Activated CD4-positive, alpha-beta T cell treated with anti-CD3 and anti-CD28 coated beads, Interleukin-2, amount 50 U/mL, for 48 hours (primary cell): ENCODE measurements around the gene SOX21.

Experiments used
- DNase-seq, 2 experiments: peaks; one replicate each; pipeline ENCODE4 v3.0.0-alpha.2; 2020

The SOX21 gene

DNA sequence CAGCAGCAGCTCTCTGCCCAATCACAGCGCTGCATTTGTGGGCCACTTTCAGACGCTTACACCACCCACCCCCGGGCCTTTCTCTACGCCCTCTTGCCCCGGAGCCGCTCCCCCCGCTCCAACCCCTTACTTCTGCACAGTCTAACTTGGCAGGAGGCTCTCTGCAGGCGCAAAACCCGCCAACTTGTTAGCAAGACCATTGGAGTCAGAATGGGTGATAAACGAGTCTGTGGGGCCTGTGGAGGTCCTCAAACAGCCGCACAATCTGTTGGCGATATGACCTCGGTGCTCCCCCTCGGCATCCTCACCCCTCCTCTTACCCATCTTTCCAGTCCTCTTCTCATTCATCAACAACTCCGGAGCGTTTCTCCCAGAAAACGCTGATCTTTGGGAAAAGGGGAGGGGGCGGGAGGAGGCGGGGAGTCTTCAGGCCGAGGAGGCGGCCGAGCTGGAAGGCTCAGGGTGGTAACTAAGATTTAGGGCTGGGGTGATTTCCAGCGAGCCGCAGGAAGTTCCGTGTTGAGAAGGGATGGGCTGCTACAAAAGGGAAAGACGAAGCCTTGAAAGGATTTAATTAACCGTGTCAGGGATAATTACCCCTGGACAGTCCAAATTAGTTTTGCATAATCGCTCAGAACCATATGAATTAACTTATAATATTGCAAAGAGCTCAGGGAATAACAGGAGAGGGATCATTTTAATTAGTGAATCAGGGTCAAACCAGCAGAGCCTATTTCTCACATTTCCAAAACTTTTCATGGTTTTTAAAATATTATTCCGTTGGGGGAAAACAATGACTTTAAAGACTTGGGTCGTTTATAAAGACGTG, 4.1 kb downstream of the SOX21 start:
- DNase-seq = no peak

DNA sequence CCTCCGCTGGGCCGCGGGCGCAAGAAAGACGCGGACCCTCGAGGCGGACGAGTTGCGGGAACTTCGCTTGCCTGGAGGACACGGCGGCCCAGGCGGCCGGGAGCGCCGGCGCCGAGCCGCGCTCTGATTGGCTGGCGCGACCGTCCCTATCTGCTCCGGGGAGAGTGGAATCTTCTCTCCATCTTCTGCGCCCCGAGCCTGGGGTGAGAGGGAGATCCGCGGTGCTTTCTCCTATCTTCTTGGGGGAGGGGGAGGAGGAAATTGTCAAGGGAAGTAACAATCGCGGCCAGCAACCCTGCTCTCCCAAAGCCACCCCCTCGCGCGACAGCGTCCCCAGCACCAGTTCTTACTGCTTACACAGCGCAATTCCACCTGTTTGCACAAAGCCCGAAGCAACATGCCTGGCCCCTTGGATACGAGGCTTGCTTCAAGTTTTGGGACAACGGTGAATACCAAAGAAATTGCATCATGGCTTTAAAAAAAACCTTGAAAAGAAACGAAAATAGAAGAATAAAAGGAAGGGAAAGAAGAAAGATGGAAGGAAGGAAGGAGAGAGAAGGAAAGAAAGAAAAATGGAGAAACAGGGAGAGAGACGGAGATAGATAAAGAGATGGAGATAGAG, 4.8 kb downstream of the SOX21 start:
- no peak for DNase-seq

- DNase-seq = no peak
These were observed 5.4 kb downstream of the SOX21 start for GRCh38 chr13:94706843-94707399.

DNA sequence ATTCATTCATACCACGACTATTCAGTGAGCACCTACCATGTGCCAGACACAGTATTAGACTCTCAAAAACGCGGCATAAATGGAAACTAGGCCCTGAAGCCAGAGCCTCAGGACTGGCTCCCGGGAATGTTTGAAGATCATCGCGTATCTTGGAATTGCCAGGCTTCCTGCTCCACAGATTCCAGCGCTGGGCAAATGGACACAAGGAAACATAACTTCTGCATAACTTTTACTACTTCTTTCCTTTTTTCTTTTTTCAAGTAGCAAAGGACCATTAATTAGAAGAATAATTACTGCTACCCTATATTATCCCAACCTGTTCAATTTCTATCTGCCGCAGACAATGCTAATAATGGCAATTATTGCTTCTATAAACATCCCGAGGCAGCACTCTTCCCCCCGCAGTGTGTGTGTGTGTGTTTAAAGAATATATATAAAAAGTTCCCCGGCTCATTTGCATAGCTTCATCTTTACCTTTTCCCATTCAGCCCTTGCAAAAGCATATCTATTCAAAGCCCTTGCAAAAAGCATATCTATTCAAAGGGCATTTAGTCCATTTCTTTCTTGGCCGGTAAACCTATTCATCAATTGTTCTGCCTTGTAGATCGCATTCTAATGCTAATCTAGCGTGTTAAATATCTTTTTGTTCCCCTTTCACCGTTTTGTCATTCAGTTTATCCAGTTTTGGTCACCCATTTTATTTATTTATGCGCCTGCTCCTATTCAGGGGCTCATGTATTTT, 6.1 kb downstream of the SOX21 start:
- no peak for DNase-seq

GRCh38 chr13:94705081-94706030, 7.0 kb downstream of the SOX21 start:
- DNase-seq = no peak

DNA sequence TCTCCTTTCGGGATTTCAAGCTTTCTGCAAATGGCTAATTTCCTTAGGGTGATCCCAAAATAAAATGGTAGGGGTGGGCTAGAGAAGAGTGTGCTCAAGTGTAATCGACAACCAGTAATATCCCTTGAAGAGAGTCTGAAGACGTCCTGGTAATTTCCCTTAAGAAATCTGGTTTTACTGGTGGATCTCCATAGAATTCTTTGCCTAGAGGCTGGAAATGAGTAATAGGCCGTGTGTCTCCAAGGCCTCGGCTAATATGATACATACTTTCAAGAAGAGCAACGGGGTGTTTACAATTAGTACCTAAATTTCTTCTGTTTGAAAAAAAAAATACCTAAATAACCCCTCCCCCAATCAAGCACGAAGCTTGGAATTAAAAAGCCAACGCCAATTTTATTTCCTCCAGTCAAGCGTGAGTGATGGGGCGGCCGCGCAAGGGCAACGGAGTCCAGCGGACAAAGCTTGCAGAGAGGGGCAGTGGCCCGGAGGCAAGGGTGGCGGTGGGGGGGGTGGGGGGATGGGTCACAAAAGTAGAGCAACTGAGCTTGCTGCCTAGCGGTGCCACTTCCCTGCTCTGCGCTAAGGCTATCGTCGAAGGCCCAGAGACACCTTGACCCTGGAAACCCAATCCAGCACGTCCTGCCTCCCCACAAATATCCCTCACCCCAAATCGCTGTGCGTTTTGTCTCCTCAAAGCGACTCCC, 7.8 kb downstream of the SOX21 start:
- DNase-seq = no peak

DNA sequence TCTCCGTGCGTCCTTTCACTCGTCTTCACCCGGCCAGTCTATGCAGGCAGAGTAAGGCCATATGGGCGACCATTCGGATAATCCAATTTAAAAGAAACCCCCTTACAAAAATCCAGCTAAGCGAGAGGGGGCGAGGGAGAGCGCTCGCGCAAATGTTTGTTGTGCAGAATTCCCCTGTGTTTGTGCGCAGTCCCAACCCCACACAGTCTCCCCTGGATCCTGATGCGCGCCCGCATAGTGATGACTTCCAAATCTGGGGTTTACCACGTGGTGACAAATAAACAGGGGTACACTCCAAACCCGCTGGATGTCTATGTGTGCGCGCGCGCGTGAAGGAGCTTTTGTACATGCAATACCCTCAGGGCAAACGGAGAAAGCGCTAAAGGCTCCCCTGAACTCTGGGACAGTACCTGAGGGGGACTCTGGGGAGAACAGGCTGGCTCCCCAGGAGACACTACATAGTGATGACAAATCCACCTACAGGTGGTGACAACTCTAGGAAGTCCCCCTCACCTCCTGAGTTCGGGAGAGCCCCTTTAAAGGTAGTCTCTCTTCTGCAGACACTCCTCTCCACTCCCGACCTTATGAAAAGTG, 8.5 kb downstream of the SOX21 start:
- no peak for DNase-seq

GRCh38 chr13:94703271-94703670, 9.1 kb downstream of the SOX21 start:
- no peak for DNase-seq

DNA sequence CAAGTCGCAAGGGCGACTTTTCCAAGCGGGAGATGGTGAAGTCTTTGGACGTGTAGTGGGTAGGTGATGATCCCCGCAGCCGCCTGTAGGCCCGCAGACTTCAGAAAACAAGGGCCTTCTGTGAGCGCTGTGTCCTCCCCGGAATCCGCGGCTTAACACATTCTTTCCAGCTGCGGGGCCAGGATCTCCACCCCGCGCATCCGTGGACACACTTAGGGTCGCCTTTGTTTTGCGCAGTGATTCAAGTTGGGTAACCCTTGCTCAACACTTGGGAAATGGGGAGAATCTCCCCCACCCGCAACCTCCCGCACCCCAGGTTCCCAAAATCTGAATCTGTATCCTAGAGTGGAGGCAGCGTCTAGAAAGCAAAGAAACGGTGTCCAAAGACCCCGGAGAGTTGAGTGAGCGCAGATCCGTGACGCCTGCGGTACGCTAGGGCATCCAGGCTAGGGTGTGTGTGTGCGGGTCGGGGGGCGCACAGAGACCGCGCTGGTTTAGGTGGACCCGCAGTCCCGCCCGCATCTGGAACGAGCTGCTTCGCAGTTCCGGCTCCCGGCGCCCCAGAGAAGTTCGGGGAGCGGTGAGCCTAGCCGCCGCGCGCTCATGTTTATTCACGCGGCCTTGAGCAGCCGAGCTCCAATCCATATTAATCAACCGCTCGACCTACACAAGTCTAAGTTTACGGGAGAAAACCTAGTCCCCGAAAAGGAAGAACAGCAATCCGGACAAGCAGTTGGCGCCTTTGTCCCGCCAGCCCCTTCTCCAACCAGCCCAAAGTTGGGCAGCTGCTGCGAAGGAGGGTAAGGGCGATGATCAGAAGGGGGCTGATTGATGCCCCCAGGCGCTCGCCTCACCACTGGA, 9.9 kb downstream of the SOX21 start:
- DNase-seq = no peak

DNA sequence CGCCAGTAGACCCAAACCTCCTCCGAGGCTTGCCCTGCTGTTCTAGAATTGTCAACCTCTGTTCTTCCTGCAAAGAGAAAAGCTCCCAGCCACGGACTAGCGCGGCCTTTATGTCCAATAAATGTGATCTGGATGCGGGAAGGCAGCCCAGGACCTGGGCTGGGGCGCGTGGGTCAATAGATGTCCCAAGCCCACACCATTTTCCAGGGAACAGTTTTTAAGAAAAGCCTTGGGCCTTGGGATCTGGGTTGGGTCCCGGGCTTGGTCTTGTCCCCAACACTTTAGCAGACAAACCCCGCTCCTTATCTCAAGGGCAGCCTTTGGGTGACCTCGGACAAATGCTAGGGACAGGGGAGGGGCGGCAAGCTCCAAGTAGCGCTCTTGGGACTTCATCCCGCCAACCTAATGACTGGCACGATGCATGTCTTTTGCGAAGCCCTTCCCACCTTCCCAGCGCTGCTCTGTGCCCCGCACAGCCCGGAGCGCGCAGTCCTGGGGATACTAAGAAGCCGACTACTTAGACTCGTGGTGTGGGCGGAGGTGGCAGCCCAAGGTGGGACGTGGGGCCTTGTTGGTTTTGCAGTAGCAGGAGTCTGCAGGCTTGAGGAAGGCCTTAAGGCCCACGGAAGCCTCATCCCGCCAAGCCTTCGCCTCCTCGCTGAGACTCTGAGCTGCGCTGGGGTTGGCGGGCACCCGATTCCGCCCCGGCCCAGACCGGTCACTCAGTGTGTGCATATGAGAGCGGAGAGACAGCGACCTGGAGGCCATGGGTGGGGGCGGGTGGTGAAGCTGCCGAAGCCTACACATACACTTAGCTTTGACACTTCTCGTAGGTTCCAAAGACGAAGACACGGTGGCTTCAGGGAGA, 10.8 kb downstream of the SOX21 start:
- DNase-seq = no peak

DNA sequence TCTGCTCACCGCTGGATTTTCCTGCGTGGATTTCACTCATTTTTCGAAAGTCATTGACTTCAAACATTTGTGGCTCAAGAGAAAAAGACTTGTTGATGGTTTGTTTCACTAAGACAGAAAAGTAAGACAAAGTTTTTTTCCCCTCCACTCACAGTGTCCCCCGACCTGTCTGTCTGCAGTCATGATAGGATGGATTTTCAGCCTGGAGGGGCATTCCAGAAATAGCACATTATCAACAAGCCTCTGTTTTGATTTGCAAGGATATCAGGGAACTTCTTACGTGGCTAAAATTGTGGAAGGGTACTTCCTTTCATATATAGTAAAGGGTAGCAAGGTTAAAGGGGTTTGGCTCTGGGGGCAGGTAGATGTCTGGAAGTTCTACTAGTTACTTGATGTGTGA, 11.8 kb downstream of the SOX21 start:
- DNase-seq = no peak

DNA sequence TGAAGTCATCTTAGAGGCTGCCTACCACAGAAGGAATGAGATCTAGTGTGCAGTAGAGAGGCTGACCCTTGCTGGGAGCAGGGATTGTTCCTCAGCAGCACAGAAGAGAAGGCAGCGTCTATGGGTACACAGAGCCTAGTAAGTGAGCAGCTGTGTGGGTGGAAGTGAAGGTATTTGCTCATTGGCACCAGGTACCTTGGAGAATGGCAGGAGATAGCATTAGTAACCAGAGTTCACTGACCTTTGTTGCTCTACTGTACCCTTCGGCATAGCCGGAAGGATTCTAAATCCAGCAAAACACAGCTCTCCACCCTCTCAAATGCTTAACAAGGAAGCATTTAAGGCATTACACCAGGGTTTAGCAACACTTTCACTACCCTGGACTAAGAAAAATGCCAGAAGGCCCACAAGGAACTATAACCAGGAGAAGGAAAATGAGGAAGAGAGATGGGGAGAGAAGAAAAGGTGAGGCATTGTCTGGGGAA, 12.3 kb downstream of the SOX21 start:
- no peak for DNase-seq

GRCh38 chr13:94696171-94696570, 16.2 kb downstream of the SOX21 start:
- DNase-seq = no peak

DNA sequence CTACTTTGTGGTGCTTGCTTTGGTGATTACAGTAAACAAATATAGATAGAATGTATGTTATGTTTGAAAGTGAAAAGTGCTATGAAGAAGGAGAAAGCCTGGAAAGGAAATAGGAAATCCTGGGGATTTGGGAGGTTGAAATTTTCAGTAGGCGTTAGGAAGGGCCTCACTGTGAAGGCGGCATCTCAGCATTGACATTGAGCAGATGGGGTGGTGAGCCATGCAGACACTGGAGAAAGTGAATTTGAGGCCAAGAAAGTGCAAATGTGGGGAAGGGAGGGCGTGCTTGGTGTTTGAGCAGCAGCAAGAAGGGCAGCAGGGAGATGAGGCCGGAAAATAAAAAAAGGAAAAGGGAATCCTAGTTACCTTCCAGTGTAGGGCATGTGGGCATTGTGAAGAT, 20.3 kb downstream of the SOX21 start:
- no peak for DNase-seq

DNA sequence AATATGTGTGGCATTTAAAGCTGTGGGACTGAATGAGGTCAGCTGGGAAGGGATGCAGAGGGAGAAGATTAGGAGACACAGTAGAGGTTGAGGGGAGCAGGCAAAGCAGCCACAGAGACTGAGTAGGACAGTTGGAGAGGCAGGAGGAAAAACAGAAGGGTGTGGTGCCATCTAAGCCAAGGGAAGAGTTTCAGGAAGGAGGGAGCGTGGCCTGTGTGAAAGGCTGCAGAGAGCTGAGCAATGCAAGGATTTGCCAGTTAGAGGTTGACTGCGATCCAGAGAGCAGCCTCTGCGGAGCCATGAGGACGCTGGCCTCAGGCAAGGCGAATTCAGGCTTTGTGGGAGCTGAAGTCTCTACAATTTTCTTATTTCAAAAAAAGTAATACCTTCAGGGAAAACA, 28.9 kb downstream of the SOX21 start:
- DNase-seq = no peak

GRCh38 chr13:94682229-94682628, 30.1 kb downstream of the SOX21 start:
- DNase-seq = no peak

DNA sequence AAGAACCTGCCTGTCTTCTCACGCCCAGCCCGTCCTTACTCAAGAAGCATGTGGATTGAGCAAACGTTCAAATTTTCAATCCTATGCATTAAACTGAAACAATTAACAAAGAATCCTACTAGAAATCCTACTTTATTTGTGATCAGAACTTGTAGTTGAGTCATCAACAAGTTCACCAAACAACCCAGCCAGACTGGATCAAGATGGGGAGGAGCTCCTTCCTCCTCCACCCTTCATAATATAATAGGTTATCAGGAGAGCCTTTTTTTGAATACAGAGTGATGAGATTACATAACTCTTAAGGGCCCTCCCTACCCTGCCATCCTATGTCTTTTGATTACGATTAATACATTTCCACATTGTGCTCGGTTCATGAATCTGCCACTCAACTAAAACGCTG, 32.7 kb downstream of the SOX21 start:
- DNase-seq = no peak

DNA sequence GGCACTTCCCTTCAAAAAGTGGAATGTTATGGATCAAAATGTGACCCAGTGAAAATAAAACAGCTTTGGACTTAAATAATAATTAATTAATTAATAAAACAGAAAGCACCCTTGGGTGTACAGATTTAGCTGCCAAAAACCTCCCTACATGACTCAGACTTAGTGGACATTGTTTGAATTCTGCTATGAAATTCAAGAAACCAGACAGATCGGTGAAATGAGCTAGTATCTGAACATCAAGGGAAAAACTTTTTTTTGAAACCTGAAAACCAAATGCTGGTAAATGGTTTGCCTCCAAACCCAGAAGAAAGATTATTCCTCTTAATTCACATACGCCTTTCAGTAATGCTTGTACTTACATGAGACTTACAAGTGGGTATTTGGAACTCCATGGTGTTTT, 33.5 kb downstream of the SOX21 start:
- DNase-seq = no peak

GRCh38 chr13:94677799-94678198, 34.5 kb downstream of the SOX21 start:
- no peak for DNase-seq
